HS-27A (cell line): Measurements from ENCODE around the gene SDR39U1.

Experiments
- DNase-seq: peaks from one replicate; pipeline ENCODE4 v3.0.0-alpha.2; 2012; ENCODE audit warnings: low read depth, missing footprints

Gene SDR39U1

DNA sequence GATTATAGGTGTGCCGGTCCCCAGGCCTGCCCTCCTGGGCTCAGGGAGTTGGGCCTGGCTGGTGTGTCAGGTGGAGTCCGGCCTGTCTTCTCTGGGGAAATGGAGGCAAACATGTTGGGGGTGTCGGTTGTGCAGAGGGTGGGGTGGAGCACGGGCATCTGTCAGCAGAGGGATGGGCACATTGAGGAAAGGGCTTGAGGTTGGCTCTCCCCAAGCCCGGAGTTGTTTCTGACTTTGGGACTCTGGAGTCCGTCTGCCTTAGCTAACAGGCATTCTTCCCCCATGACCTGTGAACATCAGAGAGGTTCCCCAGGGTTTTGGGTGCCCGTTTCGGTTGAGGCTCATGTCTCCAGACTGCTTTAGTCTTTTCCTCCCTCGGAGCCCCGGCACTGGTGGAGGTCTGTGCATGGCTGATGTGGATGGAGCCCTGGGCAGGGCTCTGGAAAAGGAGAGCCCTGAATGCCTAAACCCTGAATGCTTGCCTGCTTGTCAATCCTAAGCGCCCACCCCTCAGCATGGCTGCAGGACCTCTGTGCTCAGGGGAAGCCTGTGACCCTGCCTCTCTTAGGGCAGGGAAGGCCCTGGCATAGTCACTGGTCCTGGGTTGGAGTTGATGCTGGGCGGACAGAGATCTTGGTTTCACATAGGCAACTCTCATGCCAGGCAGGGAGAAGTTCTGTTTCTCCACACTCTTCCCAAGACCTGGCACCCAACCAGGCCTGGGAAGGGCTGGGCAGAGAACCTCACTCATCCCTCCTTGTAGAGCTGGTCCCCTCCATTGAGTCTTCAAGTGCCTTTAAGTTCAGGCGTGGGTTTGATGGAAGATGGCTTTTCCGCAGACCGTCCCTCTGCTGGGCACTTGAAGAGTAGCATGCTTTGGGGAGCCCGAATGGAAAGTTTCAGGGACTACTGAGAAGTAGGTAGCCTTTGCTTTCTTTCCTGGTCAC, 30.9 kb downstream of the SDR39U1 start:
- no peak for DNase-seq

DNA sequence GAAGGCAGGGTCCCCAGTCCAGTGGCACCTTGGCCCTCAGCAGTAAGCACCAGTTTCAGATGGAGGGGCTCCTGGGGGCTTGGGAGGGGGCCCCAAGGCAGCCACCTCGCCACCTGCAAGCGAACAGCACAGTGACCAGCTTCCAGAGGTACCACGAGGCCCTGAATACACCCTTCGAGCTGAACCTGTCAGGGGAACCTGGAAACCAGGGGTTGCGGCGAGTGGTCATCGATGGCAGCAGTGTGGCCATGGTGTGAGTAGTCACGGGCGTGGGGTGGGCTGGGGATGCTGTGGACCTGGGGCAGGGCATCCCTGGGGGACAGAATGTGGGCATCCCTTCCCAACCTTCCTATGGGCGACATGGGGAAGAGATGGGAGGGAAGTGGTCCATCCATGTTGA, 32.6 kb downstream of the SDR39U1 start:
- no peak for DNase-seq

DNA sequence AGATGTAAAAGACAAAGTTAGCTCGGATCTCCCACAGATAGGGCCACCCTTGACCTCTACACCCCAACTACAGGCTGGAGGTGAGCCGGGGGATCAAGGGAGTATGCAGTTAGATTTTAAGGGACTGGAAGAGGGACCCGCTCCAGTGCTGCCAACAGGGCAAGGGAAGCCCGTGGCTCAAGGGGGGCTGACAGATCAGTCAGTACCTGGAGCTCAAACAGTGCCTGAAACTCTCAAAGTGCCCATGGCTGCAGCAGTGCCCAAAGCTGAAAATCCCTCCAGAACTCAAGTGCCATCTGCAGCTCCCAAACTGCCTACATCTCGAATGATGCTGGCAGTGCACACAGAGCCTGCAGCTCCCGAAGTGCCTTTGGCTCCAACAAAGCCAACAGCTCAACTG, 33.4 kb downstream of the SDR39U1 start:
- no peak for DNase-seq

DNA sequence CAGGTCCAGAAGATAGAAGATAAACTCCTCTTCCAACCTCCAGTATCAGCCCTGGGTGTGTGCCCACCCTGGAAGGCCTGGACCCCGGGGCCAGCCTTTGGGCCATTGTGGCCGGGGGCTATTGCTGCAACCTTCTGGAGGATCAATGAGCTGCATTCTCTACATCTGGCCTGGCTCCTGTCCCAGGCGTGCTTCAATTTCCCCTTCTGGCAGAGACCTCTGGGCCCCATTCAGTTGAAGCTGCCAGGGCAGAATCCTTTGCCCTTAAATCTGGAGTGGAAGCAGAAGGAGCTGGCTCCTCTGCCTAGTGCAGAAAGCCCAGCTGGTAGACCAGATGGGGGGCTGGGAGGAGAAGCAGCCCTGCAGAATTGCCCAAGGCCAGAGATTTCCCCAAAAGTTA, 33.8 kb downstream of the SDR39U1 start:
- DNase-seq, result no peak

DNA sequence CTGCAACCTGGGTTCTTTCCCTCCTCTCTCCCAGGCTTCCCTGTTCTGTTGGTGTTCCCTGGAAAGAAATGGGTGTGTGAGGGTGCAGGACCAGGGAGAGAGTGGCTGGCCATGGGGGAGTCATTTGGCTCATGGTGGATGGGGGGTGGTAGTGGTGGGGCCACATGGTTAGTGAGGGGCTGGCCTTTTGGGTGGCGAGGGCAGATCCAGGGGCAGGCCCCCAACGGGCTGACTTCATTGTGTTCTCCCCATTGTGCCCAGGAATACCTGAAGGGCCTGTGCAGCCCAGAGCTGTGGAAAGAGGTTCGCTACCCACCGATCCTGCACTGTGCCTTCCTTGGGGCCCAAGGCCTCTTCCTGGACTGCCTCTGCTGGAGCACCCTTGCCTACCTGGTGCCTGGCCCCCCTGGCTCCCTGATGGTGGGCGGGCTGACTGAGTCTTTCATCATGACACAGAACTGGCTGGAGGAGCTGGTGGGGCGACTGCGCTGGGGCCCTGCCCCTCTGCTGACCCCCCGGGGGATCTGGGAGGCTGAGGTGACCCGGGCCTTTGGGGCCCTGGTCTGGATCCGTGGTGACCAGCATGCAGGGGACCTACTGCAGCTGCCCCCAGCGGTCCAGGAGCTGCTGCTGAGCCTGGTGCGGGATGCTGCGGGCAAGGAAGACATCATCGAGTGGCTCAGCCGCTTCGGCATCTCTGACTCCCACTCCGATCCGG, 34.8 kb downstream of the SDR39U1 start:
- no peak for DNase-seq

DNA sequence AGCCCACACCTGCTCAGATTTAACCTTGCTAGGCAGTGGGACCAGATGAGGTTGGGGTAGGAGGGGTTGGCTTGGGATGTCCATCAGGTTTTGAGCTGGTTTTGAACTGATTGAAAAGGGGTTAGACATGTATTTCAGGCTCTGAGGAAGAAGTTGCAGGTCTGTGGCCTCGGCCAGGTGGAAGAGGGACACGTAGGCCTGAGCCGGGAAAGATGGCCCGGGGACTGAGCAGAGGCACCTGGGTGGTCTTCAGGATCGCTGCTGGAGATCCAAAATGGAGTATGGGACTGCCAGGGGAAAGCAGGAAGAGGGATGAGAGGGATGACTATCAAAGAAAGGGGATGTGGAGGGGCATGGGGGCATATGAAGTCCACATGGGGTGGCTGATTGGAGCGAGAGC, 36.2 kb downstream of the SDR39U1 start:
- no peak for DNase-seq

DNA sequence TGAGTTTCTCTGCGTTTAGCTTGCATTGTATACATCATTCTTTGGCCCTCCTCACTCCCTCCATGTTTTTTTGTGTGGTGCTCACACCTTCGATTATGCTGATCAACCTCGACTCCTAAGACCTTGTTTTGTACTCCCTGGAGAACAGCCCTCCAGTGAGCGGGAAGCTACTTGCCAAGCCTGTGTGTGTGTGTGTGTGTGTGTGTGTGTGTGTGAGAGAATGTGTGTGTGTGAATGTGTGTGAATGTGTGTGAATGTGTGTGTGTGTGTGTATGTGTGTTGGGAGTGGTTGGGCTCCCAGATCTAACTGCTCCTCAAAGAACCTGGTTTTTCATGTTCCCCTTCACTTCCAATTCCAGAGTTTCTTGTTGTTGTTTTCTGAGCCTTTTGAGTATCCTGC, 37.8 kb downstream of the SDR39U1 start:
- no peak for DNase-seq

DNA sequence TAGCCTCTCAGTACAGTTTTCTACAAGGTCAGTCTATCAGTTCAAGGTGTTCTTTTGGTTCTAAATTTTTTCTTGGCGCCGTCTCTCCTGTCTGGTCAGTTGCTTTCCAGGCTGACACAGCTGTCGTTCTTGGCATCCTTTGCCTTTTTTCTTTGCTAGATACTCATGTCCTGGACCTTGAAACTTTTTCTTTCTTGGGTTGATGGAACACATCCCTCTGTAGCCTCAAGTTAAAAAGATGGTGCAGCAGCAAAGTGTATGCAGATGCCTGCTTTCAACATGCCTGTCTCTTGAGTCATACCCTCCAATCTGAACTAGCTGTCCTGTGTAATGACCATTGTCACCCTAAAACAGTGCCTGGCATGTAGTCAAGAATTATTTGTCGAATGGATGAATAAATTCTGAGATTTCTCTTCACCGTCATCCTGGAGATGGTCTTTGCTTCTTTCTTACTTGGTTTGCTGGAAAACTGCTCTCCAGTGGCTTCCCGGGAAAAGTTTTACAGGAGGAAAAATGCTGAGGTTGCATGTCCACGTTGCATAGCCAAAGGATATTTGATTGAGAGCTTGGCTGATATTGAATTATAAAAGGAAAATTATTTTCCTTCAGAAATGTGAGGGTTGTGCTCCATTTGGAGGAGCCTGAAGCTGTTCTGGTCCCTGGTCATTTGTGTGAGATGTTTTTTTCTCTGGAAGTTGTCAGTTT, 39.1 kb downstream of the SDR39U1 start:
- no peak for DNase-seq

DNA sequence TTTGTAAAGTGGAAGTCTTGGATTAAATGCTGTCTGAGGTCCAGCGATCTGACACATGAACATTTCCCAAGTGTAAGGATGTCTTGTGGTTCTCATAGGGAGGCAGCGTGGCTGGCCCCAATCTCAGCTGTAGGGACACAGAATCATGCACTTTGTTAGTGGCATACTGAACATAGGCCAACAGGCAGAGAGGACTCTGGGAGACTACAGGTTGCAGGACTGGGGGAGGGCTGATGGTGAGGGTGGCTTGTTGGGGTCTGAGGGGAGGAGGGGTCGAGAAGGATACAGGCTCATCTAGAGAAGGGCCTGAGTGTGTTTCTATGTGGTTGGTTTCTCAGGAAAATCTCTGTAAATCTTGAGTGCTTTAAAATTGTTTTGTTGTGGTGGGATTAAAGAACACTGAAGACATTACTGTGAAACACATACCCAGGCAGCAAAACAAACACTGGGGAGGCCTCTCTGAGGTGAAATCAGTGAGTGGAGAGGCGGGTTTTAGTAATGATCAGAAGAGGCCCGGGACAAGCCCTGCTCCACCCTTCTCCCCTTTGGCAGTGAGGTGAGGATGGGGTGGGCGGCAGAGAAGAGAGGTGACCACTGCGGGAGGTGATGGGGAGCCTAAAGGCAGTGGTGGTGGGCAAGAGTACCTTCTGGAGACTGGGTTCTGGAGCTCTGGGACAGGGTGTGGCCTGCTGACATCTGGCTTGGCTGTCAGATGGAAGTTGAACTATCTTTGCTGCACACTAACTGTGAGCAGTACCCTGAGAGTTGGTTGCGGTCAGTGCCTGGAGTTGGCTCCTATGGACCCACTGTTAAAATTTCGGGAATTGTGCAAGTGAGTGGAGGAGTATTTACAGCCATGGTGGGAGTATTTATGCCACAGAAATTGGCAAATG, 40.5 kb downstream of the SDR39U1 start:
- DNase-seq, result no peak

DNA sequence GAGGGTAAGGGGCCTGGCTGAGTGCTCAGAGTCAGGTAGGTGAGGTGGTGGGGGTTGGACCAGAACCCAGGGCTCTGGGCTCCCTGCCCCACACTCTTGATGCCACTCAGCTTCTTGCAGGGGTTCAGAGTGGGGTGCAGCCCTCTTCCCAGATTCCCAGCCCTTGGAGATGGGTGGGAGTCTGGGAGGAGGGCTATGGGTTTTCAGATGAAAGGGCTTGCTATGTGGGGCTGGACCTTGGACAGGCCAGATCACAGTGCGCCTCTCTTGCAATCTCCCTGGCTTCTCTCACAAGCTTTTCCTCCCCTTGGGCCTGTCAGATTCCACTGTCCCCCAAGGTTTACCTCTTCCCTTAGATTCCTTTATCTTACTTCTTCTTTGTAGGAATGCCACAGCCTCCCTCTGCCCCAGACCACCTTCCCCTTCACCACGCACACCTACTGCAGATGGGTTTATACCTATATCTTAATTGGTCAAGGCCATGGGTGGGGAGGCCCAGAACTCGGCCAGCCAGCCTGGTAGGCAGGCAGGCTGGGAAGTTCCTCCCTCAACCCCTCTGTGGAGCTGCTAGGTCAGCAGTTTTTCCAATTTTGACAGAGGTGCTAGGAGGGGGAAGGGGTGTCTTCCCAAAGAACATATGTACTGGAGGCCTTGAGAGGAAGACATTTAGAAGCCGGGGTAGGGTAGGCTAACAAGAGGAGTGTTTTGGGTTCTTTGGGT, 42.4 kb downstream of the SDR39U1 start:
- no peak for DNase-seq

DNA sequence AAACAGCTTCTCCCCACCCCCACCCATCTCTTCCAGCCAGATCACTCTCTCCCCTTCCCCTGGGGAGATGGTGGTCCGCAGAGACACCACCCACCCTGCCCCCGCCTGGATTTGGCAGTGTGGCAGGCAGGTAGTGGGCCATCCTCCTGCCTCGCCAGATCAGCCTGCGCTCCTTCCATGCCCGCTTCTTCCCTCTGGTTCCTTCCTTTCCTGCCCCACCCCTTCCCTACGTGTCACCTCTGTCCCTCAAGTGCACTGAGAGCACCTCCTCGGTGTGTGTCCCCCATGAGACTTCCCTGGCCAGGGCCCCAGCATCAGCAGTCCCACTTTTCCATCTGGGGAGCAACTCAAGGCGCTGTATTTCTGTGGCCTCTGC, 43.1 kb downstream of the SDR39U1 start:
- DNase-seq, result no peak

DNA sequence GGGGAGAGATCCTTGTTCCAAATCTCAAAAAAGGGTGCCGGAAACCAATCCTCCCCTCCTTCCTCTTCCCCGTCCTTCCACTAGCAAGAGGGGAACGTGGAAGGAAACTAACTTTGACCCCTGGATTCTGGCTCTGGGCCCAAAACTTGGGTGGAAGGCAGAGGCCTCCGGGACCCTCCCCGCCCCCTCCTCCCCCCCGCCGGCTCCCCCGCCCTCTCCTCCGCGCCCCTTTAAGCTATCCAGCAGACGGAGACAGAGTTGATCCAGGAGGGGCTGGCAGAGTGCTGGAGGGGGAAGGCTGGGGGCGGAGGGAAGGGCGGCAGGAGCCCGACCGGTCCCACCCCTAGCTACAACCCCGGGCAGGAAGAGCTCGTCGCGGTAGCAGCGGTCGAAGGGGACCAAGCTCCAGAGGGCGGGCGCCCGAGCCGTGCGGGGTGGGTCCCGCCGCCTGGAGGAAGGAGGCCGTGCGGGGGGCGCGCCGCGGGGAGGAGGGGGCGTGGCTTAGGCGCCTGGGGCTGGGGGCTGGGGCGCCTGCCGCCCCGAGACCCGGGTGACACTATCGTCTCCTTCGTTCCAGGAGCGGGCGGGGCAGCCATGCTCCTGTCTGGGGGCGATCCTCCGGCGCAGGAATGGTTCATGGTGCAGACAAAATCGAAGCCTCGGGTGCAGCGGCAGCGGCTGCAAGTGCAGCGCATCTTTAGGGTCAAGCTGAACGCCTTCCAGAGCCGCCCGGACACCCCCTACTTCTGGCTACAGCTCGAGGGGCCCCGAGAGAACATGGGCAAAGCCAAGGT, 43.7 kb downstream of the SDR39U1 start, which contains the start of gene NYNRIN:
Gene NYNRIN, plus strand, starts transcription at position 351 of the 794 bp plus-strand sequence. Its CDS starts 244 bp downstream, at position 595.
- no peak for DNase-seq

DNA sequence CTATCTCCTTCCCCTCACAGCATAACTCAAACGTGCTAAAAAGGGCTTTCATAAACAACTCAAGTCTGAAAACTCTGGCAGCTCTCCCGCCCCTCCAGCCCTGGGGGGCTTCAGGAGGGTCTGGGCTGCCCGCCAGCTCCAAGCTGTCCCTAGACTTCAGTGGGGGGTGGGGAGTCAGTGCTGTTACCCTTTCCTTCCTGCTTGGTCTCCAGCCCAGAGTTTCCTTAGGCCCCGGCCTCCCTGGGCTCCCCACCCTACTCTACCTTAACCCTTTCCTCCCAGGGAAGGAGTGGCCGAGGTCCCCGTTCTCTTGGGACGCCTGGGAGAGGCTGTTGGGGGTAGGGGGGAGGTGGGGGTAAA, 44.3 kb downstream of the SDR39U1 start:
- no peak for DNase-seq

DNA sequence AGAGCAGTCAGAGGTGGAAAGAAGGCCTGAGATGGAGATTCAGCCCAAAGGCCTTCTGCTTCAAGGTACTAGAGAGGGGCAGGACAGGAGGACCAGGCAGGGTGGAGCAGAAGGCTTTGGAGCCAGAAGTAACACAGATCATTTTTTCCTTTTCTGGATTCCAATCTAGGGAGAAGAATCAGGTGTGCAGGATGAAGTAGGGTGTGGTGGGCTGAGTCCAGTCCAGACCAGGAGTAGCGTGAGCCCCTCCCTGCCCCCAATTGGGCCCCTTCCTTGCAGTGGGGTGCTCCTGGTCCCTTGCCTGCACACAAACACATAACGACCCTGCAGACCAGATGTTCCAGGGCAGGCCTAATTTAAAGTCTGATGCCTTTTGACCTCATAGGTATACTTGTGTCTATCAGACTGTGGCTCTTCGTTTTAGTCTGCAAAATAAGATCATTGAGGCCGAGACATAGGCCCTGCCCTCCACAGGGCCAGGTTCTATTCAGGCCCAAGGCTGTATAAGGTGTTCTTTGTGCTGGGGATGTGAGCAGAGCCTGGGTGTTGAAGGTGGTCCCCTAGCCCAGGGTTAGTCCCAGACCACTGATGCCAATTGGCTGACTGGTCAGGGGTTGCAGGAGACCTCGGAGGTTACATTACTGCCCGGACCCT, 44.8 kb downstream of the SDR39U1 start:
- no peak for DNase-seq

DNA sequence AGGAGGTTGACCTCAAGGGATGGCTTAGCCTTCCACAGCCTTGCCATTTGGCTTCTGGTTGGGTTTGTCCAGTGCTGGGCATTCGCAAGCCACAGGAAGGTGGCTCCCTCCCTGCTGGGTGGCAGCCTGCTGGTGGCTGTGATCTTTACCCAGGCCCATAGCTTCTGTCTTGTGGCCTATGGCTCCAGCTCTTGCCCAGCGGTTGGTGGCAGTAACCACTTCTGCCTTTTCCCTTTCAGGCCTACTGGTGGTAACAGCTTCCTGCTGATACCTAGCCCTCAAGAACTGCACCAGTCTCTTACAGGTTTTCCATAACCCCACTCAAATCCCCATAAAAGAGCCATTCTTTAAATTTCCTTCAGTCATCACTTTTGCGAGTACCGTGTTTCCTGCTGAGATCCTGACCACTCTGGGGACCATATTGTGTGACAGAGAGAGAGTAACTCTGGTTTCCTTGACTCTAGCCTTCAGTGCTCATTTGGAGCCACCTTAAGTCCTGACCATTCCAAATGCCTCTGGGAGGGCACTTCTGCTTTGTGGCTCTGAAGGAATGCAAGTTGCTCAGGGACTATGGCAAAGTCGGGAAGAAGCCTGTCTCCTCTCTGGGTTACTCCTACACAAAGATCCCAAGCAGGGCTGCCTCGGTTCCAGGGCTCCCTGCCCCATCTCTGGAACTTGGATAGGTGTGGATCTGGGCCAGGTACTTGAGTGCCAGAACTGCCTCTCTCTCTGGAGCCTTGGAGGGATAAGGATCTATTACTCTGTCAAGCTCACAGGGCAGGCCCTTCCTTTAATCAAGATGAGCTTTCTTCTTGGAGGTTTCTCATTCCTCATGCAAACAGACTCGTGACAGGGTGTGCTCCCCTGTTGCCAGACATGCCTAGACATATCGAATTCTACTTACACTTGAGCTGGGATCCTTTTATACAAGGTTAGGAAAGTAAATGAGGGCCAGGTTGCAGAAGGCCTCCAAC, 46.7 kb downstream of the SDR39U1 start:
- DNase-seq, result no peak

DNA sequence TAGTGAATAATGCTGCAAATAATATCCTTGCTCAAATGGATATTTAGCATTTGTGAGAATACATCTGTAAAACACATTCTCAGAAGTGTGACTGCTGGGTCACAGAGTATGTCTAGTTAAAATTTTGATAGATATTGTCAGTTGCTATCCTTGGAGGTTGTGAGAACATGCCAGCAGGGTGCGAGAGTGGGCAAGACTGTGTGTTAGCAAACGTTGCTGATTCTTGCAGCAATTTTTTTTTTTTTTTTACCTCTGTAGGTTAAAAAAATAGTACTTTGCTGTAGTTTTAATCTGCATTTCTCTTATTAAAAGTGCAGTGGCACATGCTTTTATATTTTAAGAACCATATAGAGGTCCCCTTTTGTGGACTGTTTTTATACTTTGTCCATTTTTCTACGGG, 48.3 kb downstream of the SDR39U1 start:
- DNase-seq, result no peak

DNA sequence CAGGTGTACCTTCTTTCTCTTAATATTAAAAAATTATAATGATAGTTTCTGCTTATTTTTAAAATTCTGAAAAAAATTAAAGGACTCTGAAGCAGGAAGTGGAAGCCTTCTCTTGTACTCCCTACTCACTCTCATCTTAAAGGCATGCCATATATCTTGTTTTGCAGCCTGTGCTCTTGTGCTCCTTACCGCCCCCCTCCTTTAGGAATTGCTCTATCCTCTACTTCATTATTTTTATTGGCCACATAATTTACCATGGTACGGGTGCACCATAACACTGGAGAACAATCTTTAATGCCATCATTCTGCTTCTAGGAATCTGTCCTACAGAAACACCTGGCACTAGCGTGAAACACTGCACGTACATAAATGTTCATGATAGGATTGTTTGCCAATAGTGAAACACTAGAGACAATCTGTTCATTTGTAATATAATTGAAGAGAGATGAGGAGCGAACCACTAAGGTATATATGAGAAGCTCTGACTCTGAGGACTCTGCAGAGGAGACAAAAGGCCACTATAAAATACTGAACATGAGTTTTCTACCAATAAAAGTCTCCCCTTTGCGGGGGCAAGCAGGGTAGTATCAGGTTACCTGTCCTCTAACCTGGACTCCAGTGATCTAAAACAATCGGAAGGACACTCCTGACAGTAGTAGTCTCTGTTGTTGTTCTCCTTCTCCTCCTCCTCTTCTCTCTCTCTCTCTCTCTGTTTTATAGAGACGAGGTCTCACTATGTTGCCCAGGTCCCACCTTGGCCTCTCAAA, 50.1 kb downstream of the SDR39U1 start:
- no peak for DNase-seq
